ENCODE measurements around the gene NPY1R. TPM values are rescaled to one million over a fixed set of nuclear protein-coding genes. Genes with fewer than 3 reads are reported as not detected.

The NPY1R gene
- total RNA-seq, 4 donors from 2014 or later = 5.9 to 26.8 (median 8.7) TPM

DNA sequence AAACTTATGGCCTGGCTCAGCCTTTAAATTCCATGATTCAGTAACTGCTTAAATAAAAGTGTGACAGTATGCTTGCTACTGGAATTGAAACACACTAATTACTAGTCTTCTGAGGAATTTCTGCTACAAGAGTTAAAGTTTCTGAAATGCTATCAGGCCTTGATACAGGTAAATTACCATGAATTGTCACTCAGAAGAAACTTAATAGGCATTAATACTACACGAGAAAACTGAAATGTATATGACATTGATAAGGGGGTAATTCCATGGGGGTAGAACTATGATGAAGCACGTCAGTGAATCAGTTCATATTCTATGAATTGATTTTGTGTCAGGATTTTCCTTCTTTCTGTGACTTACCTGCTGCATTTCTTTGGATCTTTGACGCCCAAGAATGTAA is 3.0 kb upstream of the NPY1R start:
- intact Hi-C loops (cut with DNase I; ENCODE audit: low total_unique reads) = no loop called here
- no peaks in the 10 kb centered on the region for H3K27me3 ChIP-seq
- H3K36me3 ChIP-seq = no peaks in the 10 kb centered on the region
- H3K4me3 ChIP-seq = no peak overlapping the region
- DNase-seq = no peak
- TF ChIP-seq CTCF (IDR thresholded peaks at IDR 0.05) (no peak), POLR2A (IDR thresholded peaks at IDR 0.05) (no peak)
- H3K27ac ChIP-seq = no peak overlapping the region
- H3K4me1 ChIP-seq = no peaks in the 10 kb centered on the region
- H3K9me3 ChIP-seq = no peaks in the 10 kb centered on the region

GRCh38 chr4:163331629-163332376 is 593 bp downstream of the NPY1R start:
- TF ChIP-seq CTCF (IDR thresholded peaks at IDR 0.05) (no peak), POLR2A (IDR thresholded peaks at IDR 0.05) (no peak)
- Histone ChIP-seq H3K27me3 (no peaks in the 10 kb centered on the region), H3K9me3 (no peaks in the 10 kb centered on the region), H3K4me3 (peak overlapping the region; percentile 36 to 43), H3K4me1 (no peaks in the 10 kb centered on the region), H3K36me3 (no peaks in the 10 kb centered on the region), H3K27ac (peak overlapping the region; percentile 42 to 55)
- peak in 1 of 2 donors; percentile 22 for DNase-seq
- intact Hi-C loops (cut with DNase I; ENCODE audit: low total_unique reads) = no loop called here

DNA sequence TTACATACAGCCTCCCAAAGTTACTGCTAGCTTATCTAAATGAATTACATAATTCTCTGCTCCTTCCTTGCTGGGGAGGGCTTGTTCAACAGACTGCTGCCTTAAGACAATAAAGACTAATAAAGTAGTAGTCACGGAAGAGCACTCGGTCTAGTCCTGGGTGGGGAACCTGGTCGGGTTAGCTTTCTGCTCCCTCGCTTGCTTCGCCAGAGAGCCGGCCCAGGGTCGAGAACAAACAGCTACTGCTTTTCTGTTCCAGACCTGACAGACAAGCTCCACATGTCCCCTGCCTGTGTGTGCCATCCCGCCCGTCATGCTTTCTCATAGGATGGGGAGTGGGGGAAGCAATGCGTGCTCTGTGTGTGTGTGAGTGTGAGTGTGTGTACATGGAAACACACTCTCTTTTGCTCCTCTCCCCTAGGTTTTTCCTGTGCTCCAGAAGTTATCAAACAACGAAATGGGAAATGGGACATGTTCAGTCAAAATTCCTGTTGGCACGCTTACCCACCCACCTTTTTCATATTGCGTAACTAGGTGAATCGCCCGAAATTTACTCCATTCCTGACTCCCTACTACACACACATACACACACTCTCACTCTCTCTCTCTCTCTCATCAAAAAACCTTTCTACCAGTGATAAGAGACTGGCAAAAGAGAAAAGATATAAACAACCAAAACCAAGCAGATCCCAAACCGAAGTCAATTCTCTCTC is 1.3 kb downstream of the NPY1R start:
- intact Hi-C loops (cut with DNase I; ENCODE audit: low total_unique reads) = no loop called here
- Histone ChIP-seq H3K9me3 (no peaks in the 10 kb centered on the region), H3K27me3 (no peaks in the 10 kb centered on the region), H3K27ac (peak overlapping the region; percentile 42 to 55), H3K4me1 (no peaks in the 10 kb centered on the region), H3K4me3 (peak overlapping the region; percentile 36 to 43), H3K36me3 (no peaks in the 10 kb centered on the region)
- TF ChIP-seq POLR2A (IDR thresholded peaks at IDR 0.05) (no peak), CTCF (IDR thresholded peaks at IDR 0.05) (no peak)
- DNase-seq = no peak

GRCh38 chr4:163317110-163317509 is 15.3 kb downstream of the NPY1R start:
- Histone ChIP-seq H3K27me3 (no peaks in the 10 kb centered on the region), H3K4me1 (no peaks in the 10 kb centered on the region), H3K9me3 (peaks cover 0 to 4% of the 10 kb centered on the region in 2 donors), H3K27ac (no peak overlapping the region), H3K4me3 (no peak overlapping the region), H3K36me3 (no peaks in the 10 kb centered on the region)
- TF ChIP-seq CTCF (IDR thresholded peaks at IDR 0.05) = no peak
- no peak for TF ChIP-seq POLR2A (IDR thresholded peaks at IDR 0.05)
- intact Hi-C loops (cut with DNase I; ENCODE audit: low total_unique reads) = no loop called here
- no peak for DNase-seq

GRCh38 chr4:163309466-163309865 is 22.9 kb downstream of the NPY1R start:
- TF ChIP-seq POLR2A (IDR thresholded peaks at IDR 0.05) (no peak), CTCF (IDR thresholded peaks at IDR 0.05) (no peak)
- intact Hi-C loops (cut with DNase I; ENCODE audit: low total_unique reads) = no loop called here
- no peak overlapping the region for H3K4me3 ChIP-seq

More at GRCh38 chr4:163309466-163309865, 22.9 kb downstream of the NPY1R start:
- no peaks in the 10 kb centered on the region for H3K4me1 ChIP-seq
- H3K27ac ChIP-seq = no peak overlapping the region
- H3K36me3 ChIP-seq = no peaks in the 10 kb centered on the region
- no peak for DNase-seq
- H3K9me3 ChIP-seq = no peaks in the 10 kb centered on the region
- H3K27me3 ChIP-seq = no peaks in the 10 kb centered on the region

Measured in uterus (tissue), 4 donors.